ENCODE results near the gene LAMA4. TPM values are rescaled to one million over a fixed set of nuclear protein-coding genes. Genes with fewer than 3 reads are reported as not detected.

The LAMA4 gene
- total and polyA plus RNA-seq, 2 of the 13 experiments (the other 11 are each of a cell fraction or from before 2014, with no cell fraction given) = not detected

DNA sequence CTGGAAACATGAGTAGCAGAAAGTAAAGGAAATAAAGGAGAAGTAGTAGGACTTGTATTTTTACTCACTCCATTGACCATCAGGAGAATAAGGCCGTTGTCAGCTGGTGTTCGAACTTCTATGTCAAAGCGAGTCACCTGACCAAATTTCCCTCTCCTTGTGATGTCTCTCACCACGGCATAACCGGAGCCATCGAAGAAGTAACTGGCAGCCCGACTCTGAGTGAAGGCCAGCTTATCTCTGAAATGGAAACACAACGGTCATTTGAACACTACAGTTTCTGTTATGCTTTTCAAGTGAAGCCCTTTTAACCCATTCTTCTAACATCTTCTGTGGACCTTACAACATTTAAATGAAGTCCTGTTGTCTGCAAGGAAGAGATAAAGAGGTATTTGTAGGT is 115.3 kb downstream of the LAMA4 start:
- Histone ChIP-seq H4K20me1 (ENCODE audit: insufficient read depth, low read length) (no peaks in the 10 kb centered on the region), H3K36me3 (replicated peaks in 1 of 2; ENCODE audit: control insufficient read depth in 1 of 2, insufficient read depth in 2 of 2, low read length in 2 of 2) (no peaks in the 10 kb centered on the region), H3K9me3 (ENCODE audit: low read length) (no peaks in the 10 kb centered on the region), H3K79me2 (ENCODE audit: insufficient read depth, low read length) (no peaks in the 10 kb centered on the region), H3K4me1 (ENCODE audit: insufficient read depth, low read length) (peaks cover 3% of the 10 kb centered on the region; the same call in 1 of the 2 replicates), H3K9ac (ENCODE audit: insufficient read depth, low read depth, low read length) (no peak overlapping the region), H3K4me2 (ENCODE audit: low read depth, low read length) (no peak overlapping the region), H3K27me3 (ENCODE audit: control insufficient read depth in 1 of 2, insufficient read depth in 2 of 2, low read length in 2 of 2) (0 out of 5 replicates have a peak, but pooled peaks cover 0 to 2% of the 10 kb centered on the region in 2 experiments), H3K27ac (ENCODE audit: extremely low read length, insufficient read depth, low read length) (no peak overlapping the region), H3K4me3 (replicated peaks in 1 of 3; ENCODE audit: insufficient read depth in 1 of 3, low read depth in 2 of 3, low read length in 3 of 3) (no peak overlapping the region), H2AFZ (ENCODE audit: low read length) (no peak overlapping the region)
- ATAC-seq (no peak), DNase-seq (ENCODE audit: low spot score) (no peak), FAIRE-seq (no peak)
- in situ Hi-C loops (cut with HindIII; ENCODE audit: extremely low pct_ligation_motif_present, low pct_unique_long_range_greater_than_20kb) (no loop called here), intact Hi-C loops (cut with micrococcal nuclease; ENCODE audit: unreplicated experiment) (no loop called here)
- ChIA-PET POLR2A (no interaction called here), CTCF (ENCODE audit: low intra/inter-chr PET ratio, low total read pairs) (no interaction called here)
- TF ChIP-seq ZFY (CRISPR knock-in tag; IDR thresholded peaks at IDR 0.05) = no peak
- TF ChIP-seq, protein P1, sequence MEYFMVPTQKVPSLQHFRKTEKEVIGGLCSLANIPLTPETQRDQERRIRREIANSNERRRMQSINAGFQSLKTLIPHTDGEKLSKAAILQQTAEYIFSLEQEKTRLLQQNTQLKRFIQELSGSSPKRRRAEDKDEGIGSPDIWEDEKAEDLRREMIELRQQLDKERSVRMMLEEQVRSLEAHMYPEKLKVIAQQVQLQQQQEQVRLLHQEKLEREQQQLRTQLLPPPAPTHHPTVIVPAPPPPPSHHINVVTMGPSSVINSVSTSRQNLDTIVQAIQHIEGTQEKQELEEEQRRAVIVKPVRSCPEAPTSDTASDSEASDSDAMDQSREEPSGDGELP (IDR thresholded peaks at IDR 0.05; ENCODE audit: borderline replicate concordance, low read depth) = no peak
- TF ChIP-seq, protein P2, sequence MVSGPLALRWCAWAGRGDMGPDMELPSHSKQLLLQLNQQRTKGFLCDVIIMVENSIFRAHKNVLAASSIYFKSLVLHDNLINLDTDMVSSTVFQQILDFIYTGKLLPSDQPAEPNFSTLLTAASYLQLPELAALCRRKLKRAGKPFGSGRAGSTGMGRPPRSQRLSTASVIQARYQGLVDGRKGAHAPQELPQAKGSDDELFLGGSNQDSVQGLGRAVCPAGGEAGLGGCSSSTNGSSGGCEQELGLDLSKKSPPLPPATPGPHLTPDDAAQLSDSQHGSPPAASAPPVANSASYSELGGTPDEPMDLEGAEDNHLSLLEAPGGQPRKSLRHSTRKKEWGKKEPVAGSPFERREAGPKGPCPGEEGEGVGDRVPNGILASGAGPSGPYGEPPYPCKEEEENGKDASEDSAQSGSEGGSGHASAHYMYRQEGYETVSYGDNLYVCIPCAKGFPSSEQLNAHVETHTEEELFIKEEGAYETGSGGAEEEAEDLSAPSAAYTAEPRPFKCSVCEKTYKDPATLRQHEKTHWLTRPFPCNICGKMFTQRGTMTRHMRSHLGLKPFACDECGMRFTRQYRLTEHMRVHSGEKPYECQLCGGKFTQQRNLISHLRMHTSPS (CRISPR knock-in tag; IDR thresholded peaks at IDR 0.05; ENCODE audit: low read depth) = no peak
- TF ChIP-seq ASH2L (IDR thresholded peaks at IDR 0.05; ENCODE audit: insufficient read length, low read depth, low read length) = no peak
- TF ChIP-seq, protein P3, sequence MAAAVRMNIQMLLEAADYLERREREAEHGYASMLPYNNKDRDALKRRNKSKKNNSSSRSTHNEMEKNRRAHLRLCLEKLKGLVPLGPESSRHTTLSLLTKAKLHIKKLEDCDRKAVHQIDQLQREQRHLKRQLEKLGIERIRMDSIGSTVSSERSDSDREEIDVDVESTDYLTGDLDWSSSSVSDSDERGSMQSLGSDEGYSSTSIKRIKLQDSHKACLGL (CRISPR knock-in tag; IDR thresholded peaks at IDR 0.05) = no peak
- TF ChIP-seq, protein P4, sequence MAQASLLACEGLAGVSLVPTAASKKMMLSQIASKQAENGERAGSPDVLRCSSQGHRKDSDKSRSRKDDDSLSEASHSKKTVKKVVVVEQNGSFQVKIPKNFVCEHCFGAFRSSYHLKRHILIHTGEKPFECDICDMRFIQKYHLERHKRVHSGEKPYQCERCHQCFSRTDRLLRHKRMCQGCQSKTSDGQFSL (CRISPR knock-in tag; IDR thresholded peaks at IDR 0.05) = no peak
- TF ChIP-seq, protein P5, sequence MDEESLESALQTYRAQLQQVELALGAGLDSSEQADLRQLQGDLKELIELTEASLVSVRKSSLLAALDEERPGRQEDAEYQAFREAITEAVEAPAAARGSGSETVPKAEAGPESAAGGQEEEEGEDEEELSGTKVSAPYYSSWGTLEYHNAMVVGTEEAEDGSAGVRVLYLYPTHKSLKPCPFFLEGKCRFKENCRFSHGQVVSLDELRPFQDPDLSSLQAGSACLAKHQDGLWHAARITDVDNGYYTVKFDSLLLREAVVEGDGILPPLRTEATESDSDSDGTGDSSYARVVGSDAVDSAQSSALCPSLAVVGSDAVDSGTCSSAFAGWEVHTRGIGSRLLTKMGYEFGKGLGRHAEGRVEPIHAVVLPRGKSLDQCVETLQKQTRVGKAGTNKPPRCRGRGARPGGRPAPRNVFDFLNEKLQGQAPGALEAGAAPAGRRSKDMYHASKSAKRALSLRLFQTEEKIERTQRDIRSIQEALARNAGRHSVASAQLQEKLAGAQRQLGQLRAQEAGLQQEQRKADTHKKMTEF (CRISPR knock-in tag; IDR thresholded peaks at IDR 0.05) = no peak
- 2% methylated on average over 8 of the region's 8 CpGs for WGBS (ENCODE audit: low lambda C conversion rate)
- no TSS peak for BruUV-seq (replicated peaks)
